HG03025 (cell line): ENCODE results near the gene IREB2.
"Not testable (repeated sequence)": the region's sequence is repeated elsewhere in the genome, so short reads cannot be mapped to it uniquely, and the experiment has no call there.

Source experiments
- ATAC-seq: cut with Tn5 transposase; IDR thresholded peaks from one replicate; pipeline ENCODE4 v1.9.1; 2021; ENCODE audit warnings: mild to moderate bottlenecking, moderate library complexity; ENCODE audit not compliant: unreplicated experiment, low FRiP score

IREB2 gene

DNA sequence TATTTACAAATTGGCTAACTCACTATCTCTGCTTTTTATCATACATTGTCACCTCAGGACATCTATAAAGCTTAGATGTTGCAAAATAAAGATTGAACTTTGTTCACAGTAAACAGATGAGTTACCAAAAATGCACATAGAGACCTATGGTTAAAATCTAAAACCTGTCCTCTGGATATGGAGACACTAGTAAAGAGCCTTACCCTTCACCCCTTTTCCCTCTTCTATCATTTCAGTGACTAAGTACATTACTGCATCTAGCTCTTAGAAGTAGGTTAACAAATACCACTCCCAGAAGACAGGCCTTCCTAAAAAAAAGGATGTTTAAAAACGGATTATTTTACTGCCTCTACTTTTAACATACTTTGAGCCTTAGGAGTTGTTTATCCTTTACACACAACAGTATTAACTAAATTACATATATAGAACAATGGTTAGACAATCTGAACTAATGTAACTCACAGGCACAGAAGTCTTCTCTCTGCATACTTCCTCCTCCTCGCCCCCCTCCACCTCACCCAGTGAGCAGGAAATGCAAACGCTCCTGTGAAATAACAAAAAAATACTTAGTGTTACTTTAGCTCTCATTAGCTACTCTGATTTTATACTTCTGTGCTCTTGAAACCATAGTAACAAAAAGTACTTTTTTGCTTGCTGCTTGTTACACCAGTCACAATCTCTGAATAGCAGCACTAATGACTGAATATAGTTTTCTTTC lies 23.3 kb downstream of the IREB2 start:
- ATAC-seq = no peak

- no peak for ATAC-seq
Measured at GRCh38 chr15:78469031-78469430, 31.0 kb downstream of the IREB2 start.

DNA sequence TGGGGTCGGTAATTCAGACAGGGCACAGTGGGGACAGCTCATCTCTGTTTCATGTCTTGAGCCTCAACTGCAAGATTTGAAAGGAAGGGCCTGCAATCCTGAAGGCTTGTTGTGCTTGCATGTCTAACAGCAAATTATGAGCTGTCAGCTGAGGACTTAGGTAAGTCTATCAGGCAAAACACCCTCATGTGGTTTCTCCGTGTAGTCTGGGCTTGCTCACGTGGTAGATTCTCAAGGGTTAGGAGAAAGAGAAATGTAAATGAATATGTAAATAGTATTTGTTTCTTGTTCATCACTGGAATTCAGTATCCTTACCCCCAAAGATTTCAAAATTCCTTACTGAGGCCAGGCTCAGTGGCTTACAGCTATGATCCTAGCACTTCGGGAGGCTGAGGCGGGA lies 39.3 kb downstream of the IREB2 start:
- no peak for ATAC-seq

GRCh38 chr15:78479650-78480049 lies 41.6 kb downstream of the IREB2 start:
- ATAC-seq = no peak

- no peak for ATAC-seq
Measured at GRCh38 chr15:78481917-78482316, 43.9 kb downstream of the IREB2 start.

GRCh38 chr15:78492872-78493271 lies 54.9 kb downstream of the IREB2 start:
- ATAC-seq = no peak

DNA sequence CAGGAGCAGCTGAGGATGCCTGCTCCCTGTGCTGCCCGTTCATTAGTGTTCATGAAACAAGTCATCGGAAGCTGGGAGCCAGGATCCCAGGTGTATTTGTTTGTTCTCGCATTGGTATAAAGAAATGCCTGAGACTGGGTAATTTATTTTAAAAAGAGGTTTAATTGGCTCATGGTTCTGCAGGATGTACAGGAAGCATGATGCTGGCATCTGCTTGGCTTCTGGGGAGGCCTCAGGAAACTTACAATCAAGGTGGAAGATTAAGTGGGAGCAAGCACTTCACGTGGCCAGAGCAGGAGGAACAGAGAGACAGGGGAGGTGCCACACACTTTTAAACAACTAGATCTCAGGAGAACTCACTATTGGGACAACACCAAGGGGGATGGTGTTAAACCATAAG lies 63.8 kb downstream of the IREB2 start:
- ATAC-seq = no peak

DNA sequence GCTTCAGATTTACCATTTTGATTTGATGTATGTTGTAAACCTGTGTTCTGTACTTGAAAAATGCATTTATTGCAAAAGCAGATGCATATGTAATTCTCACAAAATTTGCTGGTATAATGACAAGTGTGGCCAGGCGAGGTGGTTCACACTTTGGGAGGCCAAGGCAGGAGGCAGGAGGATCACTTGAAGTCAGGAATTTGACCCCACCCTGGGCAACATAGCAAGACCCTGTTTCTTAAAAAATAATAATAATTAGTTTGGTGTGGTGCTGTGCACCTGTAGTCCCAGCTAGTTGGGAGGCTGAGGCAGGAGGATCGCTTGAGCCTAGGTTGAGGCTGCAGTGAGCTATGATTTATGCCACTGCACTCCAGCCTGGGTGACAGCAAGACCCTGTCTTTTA lies 64.6 kb downstream of the IREB2 start:
- ATAC-seq = no peak

DNA sequence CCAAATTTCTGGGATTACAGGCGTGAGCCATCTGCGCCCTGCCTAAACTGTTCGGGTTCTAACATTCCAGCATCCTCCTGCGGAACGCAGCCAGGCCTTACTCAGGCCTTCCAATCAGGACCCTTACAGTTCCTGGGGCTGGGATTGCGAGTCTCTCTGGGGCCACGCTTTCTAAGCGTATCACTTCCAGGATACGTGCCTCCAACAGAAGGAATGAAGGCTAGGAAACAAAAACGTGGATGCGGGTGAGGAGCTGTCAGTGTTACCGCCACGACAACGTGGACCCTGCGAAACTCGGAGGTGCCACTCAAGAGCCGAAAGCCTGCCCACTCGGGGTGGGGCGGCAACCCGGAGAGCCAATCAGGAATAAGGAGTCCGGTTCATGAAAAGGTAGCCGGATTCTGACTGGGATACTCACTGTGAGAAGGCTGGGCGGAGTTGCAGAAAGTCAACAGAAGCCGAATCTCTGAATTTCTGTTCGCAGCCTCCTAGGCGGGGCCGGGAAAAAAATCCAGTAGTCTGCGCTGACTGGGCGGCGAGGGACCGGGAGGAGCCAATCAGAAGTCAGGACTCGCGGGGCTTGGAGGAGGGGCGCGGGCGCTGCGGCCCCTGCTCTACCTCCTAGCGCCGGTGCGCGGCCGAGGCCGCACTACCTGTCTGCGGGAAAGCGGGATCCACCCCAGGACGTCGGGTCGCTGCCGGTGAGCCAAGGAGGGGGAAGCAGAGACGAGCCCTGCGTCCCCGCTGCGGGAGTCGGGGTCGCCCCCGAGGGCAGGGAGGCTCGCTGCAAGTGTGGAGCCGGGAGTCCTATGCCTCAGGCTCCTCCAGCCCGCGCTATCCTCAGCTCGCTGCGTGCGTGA lies 69.2 kb downstream of the IREB2 start, which contains the start of gene HYKK:
Gene HYKK (plus strand): TSS at position 607 of the 860 bp plus-strand sequence. CDS start 5,512 bp downstream, outside the sequence.
- ATAC-seq = peak; percentile 91

DNA sequence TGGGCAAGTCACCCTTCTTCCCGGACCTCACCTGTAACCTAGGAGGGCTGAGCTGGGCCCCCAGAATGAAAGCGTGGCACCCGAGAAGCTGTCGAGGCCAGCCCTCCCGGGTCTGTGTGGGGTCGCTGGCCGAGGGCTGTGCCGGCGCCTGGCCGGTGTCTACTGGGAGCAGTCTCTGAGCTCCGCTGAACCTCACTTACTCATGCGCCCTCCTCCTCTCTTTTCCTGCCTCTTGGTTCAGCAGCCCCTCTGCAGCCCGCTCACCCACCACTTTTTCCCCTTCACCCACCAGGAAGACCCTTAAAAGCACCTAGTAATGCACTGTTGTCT lies 69.8 kb downstream of the IREB2 start:
- peak; percentile 23 for ATAC-seq

GRCh38 chr15:78508272-78508671 lies 70.3 kb downstream of the IREB2 start:
- no peak for ATAC-seq

DNA sequence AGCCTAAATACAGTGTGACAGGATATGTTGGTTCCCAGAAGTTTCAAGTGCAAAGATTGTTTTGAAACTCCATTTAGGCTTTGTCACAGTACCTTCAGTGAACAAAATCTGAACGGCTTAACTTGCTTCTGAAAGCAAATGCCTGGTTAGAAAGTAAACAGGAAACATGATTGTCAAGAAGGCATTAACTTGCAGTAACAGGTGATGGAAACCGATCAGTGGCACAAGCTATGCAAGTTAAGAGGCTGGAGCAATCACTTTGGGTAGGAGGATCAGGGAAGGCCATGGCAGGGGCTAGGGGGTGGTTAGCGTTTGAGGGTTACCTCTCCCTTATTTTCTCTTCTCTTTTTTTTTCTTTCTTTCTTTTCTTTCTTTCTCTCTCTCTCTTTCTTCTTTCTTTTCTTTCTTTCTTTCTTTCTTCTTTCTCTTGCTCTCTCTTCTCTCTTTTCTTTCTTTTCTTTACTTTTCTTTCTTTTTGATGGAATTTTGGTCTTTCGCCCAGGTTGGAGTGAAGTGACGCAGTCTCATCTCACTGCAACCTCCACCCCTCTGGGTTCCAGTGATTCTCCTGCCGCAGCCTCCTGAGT lies 71.8 kb downstream of the IREB2 start:
- no peak for ATAC-seq

- ATAC-seq = not testable (repeated sequence)
Measured at GRCh38 chr15:78520035-78520434, 82.0 kb downstream of the IREB2 start.

DNA sequence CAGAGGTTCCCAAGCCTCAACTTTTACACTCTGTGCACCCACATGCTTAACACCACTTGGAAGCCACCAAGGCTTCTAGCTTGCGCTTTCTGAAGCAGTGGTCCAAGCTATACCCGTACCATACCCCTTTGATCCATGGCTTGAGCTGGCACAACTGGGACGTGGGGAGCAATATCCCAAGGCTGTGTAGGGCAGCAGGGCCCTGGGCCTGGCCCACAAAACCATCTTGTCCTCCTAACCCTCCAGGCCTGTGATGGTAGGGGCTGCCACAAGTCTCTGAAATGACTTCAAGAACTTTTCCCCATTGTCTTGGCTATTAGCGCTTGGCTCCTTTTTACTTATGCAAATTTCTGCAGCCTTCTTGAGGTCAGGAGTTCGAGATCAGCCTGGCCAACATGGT lies 86.2 kb downstream of the IREB2 start:
- no peak for ATAC-seq

- no peak for ATAC-seq
Measured at GRCh38 chr15:78527325-78527724, 89.3 kb downstream of the IREB2 start.

GRCh38 chr15:78533331-78533730 lies 95.3 kb downstream of the IREB2 start:
- ATAC-seq = no peak

DNA sequence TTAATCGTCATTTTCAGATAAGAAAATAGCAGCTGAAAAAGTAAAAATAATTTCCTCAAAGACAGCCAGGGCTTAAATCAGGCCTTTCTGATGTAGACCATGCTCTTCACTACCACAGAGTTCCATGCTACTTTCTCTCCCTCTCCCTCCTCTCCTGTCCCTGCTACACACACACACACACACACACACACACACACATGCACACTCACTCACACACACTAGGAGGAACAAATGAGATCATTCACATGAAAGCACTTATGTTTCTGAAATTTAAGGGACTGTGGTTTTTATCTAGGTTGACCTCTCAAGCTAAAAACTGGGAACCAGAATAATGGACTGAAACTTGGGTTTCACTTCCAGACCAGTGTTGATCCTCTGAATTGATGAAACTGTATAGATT lies 98.1 kb downstream of the IREB2 start:
- ATAC-seq = no peak

DNA sequence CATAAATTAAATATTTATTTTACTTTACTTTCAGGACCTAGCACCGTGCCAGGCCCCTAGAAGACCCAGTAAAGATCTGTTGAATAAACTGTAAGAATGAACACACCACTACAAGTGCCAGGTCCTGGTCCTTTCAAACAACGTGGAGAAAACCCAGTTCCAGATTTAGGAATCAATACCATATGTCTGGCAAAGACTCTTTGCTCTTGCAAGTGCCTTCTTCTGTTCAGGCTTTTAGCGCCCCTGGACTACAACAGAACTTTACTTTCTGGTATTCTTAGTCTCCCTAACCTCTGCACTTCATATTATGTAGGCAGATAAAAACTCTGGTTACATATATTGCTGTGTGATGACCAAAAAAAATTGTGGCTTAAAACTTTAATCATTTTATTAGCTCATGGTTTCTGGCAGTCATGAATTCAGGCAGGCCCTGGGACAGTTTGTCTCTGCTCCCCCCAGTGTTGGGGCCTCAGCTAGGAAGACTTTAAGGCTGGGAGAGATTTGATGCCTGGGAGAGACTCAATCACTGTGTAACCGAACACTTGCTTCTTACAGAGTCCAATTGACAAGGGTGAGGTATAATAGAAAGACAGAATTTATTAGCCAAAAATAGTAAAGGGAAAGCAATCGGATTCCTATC lies 99.4 kb downstream of the IREB2 start:
- no peak for ATAC-seq

DNA sequence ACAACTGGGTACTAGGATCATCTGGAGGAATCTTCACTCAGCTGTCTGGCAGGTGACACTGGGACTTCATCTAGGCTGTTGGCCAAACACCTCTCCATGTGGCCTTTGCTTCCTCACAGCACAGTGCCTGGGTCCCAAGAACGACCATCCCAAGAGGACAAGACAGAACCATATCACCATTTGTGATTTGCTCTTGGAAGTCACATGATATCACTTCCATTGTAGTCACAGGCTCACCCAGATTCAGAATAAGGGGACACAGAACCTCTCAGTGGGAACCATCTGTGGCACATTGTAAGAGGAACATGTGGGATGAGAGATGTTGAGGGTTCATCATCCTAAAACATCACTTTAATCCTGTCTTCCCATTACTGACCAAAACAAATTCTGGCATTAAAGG lies 100.3 kb downstream of the IREB2 start:
- ATAC-seq = no peak

- ATAC-seq = not testable (repeated sequence)
Measured at GRCh38 chr15:78539464-78540140, 101.6 kb downstream of the IREB2 start.
